ENCODE measurements around the gene RNU1-3.
"Not testable (repeated sequence)": the region's sequence is repeated elsewhere in the genome, so short reads cannot be mapped to it uniquely, and the experiment has no call there.

Gene RNU1-3

GRCh38 chr1:16621300-16621658, 45.5 kb downstream of the RNU1-3 start:
- no peak for DNase-seq (ENCODE audit: low read depth in 1 of 2, low spot score in 1 of 2)

GRCh38 chr1:16619803-16620501, 46.8 kb downstream of the RNU1-3 start:
- not testable (repeated sequence) for DNase-seq (ENCODE audit: low read depth in 1 of 2, low spot score in 1 of 2)

GRCh38 chr1:16618719-16619118, 48.0 kb downstream of the RNU1-3 start:
- DNase-seq (ENCODE audit: low read depth in 1 of 2, low spot score in 1 of 2) = no peak

DNA sequence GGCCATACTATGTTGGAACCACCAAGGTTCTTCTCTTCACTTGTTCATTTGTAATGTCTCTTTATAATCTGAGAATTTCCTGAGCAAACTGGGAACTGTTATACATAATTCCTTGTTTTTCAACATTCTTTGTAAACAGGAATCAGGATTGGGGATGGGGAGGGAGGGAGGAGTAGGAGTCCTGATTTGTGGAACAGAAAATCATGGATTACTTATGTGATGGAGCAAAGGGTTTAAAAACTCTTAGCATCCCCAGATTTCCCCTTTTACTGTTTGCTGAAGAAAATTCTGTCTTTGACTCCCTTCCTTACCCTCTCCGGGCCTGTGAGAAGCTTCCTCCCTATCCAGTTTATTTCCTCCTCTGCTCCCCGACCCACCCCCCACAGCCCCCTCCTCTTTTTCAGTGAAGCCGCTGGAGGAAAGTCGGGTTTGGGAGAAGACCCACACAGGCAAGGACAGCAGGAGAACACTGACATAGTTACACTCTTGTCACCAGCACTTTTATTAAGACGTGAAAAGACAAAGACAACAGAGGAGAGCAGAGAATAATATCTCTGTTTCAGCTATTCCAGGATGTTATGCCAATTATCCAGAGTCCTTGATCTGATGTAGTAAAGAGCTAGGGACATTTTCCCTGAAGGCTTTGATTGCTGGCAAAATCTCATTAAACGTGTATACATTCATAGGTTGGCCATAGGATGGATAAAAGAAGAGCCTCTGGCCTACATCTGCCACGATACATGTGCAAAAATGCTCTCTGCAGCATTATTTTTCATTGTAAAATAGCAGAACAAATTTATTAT, 48.8 kb downstream of the RNU1-3 start:
- DNase-seq (ENCODE audit: low read depth in 1 of 2, low spot score in 1 of 2) = no peak

DNA sequence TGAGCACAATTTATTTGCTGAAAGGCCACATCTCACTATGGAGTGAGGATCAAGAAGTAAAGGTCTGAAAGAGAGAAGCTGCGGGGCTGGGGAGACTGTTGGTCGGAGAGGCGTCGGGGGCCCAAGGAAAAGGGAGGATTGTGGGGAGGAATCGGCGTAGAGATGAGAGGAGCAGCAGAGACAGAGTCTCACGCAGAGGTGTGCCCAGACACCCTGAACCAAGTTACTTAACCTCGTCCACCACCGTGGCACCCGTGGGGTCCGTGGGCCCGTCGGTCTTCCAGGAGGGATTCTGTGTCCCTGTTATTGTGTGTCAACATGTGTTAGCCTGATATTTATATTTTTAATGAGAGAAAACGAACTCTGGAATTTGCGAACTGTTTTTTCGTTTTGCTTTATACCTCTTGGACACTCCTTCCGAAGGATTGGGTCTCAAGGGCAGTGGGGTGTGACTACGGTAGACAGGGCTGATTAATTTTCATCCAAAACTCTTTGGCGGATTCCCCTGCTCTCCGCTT, 49.6 kb downstream of the RNU1-3 start:
- DNase-seq (ENCODE audit: low read depth in 1 of 2, low spot score in 1 of 2) = no peak
